ENCODE data around the gene DNMT3A.

The DNMT3A gene

DNA sequence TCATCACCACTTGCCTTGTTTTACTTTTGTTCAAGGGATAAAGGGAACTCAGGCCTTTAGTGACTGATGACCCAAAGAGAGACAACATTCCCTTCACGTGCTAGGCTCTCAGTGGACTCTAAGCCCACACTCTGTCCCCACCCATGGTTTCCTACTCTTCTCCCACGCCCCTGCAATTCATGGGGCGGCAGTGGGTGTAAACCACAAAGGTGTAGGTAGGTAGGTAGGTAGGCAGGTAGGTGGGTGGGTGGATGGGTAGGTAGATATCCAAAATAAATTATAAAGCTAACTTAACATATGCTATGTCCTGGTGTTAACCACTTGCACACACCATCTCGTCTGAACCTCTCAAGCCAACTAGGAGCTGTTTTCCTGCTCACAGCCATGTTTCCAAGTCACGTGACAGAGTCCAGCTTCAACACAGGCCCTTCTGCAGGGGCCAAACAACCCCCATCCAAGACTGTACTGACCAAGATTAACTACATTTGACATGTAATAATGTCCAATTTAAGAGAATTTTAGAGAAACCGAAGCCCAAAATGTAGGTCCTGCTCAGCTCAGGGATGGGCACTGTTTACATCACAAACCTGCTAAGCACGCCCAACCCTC is 33.7 kb downstream of the DNMT3A start:
- no peak for DNase-seq (ENCODE audit: low read depth in 1 of 2, low spot score in 1 of 2)

DNA sequence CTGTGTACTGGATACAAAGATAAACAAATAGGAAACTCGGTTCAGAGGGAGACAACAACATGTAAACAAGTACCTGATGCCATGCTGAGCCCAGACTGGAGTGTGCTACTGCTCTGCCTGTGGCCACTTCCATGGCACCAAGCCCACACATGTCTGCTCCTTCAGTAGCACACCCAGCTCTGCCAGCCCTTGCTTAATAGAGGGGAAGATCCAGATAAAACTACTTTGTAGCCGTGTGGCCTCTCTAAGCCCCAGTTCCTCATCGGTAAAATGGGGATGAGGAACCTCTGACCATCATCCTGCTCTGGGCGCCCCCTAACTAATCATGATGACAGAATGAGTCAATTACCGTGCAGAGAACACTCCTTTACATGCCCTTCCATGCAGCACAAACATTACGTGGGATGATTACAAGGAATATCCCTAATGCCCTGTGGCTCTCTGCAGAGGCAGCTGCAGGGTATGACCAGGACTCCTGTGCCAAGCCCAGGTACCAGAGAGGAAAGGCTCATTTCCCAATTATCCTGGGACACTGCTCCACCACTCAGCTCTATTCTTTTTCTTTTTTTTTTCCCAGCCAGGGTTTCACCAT is 34.9 kb downstream of the DNMT3A start:
- DNase-seq (ENCODE audit: low read depth in 1 of 2, low spot score in 1 of 2): no peak

DNA sequence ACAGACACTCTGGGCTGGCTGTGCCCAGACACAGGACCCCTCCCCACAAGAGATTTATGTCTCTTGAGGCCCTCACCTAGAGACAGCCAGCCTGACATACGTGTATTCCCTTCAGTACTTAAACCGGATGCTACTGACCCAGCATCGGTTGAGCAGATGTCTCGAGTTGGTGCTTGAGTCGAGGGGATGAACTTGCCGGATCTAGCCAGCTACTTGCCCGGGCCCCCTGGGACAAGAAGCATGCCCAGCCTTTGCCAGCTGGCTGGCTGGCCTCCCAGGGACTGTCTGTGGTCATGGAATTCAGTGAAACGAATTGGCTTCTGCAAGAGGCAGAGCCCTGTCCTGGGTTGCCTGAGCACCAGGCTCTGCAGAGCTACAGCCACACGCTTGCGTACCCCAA is 36.0 kb downstream of the DNMT3A start:
- no peak for DNase-seq (ENCODE audit: low read depth in 1 of 2, low spot score in 1 of 2)

DNA sequence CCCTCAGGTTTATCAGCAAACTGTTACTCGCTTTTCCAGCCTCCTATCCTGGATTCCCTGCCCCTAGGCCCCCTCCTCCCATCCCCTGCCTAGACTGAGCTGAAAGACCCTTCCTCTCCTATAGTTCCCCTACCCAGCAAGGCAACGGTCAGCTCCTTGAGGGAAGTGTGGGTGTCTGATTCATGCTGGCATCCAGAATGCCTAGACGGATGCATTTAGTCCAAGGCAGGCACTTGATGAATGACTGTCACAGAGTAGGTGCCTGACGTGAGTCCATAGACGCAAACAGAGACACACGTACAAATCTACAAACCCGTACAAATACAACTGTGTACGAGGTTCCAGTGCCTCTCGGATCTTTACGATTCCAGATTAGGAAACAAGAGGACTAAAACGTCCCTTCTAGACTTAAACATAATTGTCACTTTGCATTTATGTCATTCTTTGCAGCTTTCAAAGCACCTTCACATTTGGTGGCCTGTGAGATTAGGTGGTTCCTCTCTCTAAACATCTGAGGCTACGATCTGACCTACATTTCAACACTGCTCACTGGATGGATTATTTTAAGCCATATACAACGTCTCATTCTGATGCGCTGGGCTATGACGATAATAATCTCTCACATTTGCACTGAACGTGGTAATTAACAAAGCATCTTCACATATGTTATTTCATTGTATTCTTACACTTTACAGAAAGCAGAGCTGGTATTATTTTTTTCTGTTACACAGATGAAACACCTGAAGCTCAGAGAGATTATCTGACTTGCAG is 36.7 kb downstream of the DNMT3A start:
- DNase-seq (ENCODE audit: low read depth in 1 of 2, low spot score in 1 of 2): no peak

DNA sequence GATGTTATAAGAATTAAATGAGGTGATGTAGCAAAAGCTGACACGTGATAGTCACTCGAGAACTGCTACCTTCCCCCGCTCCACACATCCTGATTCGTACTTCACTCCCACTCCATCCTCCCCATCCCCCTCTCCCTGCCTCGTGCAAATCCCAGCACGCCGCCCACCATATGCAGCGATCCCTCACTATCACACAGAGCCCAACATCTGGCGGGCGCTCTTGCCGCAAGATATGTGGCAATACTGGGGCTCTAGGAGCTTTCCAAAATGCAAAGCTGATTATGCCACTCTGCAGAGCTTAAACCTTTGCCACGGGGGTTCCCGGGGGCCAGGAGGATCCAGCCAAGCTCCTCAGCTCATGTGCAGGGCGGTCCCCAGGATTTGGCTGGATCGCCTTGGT is 37.4 kb downstream of the DNMT3A start:
- no peak for DNase-seq (ENCODE audit: low read depth in 1 of 2, low spot score in 1 of 2)

DNA sequence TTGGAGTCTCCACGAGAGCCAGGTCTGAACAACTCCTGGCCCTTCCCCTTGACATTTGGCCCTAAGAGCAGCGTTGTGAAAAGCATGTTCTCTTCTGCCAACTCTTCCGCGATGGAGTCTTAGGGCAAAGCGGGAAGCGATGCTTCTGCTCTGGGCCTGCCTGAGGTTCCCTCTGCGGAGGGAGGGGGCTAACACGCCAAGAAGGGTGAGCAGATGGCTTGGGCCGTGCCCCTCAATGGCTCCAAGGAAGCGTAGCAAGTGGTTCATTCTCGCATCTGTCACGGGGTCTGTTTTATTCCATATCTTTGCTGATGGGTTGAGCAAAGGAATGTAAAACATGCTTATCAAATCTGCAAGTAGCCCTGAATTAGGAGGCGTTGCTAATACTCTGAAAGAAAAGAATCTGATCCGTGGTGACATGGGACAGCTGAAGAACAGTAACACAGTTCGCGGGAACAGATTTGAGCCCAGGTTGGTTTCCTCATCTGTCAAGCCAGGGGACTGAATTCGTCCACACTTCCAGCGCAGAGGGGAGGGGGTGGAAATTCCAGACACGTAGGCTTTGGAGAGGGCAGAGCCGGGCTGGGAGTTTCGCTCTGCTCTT is 38.0 kb downstream of the DNMT3A start:
- no peak for DNase-seq (ENCODE audit: low read depth in 1 of 2, low spot score in 1 of 2)

DNA sequence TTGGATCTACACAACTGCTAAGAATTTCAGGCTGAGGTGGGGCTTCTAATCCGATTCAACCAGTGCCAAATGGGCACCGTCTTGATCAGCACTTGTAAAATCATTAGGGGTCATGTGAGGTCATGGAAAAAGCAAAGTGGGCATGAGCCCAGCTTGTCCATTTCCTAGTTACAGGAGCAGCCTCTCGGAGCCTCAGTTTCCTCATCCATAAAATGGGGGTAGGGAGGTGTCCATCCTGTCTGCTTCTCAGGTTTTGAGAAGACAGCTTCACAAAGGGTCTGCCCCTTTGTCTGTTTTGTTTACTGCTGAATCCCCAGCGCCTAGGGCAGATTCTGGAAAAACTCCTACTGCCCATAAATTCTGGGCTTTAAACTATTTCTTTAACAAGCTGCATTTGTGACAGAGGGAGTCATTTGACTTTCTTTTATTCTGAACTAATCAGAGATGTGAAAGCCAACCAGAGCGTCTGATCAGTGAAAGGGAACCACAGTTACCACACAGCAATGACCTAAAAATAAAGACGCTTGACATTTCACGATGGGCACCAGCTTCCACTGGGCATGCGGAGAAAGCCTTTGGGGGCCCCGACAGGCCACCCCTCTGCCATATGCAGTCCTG is 38.9 kb downstream of the DNMT3A start:
- DNase-seq (ENCODE audit: low read depth in 1 of 2, low spot score in 1 of 2): no peak

DNA sequence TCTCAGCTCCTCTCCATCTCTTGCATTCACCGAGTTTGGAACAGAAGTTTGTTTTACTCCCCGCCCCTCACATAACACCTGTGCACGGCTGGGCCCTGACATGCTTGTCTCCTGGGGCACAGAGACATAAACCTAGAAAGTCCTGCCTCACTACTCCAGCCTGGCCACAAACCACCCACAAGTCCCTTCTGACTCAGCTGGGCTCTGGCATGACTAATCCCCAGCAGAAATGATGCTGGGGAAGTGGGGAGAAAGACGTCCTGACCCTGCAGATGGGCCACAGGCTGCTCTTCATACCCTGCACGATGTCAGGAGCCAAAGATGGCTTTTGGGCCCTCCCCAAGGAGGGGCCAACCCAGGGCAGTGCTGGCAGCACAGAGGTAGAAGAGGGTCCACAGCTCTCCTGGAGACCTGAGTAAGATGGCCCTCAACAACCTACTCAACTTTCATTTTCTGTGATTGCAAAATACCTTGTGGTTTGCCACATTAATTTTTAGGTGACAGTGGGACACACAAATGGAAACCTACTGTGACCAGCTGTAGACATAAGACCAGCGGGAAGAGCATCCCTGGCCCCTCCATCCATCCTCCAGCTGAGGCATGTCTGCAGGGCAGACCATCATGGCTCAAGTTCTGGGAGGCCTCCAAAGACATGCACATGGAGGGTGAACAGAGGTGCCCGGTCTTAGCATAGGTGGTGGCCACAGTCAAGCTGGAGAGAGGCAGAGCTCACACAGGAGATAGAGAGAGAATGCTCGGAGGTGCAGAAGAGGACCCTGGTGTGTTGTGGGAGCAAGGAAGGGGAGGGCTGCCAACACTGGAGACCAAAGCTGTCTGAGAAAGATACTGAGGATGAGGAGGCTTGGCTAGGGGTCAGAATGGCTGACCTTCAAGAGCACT is 40.0 kb downstream of the DNMT3A start:
- peak; percentile 29 to 31 for DNase-seq (ENCODE audit: low read depth in 1 of 2, low spot score in 1 of 2)

DNA sequence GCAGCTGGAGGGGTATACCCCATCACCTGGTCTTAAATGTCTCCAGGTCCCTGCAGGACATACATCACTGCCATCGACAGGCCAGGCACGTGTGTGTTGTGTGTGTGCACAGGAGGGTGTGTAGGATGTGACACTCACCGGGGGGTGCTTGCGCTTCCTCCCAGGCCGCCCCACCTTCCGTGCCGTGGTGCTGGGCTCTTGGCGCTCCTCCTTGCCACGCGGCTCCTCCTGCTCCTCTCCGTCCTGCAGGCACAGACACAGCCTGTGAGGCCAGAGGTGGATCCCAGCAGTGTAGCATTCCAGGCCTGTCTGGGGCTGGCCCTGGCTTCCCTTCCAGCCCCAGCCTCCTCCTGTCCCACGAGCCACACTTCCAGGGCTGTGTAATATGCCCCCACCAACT is 41.7 kb downstream of the DNMT3A start:
- no peak for DNase-seq (ENCODE audit: low read depth in 1 of 2, low spot score in 1 of 2)

DNA sequence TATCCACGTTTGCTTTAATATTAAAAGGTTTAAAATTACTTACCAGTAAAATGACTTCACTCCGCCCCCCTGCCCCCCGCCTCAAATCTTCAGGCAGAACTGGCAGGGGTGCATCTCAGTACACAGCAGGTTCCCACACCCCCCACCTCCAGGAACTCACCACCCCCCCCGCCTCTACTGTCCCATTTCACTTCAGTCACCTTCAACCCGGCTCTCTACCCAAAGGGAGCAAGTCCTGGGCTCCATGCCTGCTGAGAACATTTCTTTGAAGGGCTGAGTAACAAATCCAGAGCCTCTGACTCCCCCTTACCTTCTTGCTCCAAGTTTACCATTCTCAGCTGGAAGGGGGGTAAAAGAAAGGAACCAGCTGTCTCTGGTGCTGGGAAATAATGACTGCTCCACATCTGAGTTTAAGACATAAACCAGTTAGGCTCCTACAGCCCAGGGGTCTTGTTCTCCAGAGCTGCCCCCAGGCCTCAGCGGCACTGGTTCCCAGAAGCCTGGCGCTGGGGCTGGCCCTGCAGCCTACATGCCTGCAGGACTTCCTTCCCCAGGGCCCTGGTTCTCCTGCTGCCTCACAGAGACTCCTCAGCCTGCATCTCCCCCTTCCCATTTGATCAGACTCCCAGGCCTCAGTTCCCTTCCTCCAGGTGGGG is 42.8 kb downstream of the DNMT3A start:
- DNase-seq (ENCODE audit: low read depth in 1 of 2, low spot score in 1 of 2): no peak

DNA sequence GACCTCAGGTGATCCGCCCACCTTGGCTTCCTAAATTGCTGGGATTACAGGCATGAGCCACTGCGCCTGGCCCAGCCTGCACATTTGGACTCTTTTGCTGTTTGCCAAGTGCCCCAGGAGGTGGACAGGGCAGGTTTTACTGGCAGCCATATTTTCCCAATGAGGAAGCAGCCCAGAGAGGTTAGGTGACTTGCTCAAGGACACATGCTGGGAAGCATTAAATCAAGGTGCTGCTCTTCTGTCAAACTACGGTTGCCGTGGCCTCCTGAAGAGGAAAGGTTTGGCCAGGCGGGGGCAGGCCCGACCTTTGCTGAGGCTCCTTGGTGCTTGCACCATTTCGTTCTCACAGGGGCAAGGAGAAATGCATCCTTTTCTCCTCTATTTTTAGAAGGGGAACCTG is 44.0 kb downstream of the DNMT3A start:
- DNase-seq (ENCODE audit: low read depth in 1 of 2, low spot score in 1 of 2): no peak

DNA sequence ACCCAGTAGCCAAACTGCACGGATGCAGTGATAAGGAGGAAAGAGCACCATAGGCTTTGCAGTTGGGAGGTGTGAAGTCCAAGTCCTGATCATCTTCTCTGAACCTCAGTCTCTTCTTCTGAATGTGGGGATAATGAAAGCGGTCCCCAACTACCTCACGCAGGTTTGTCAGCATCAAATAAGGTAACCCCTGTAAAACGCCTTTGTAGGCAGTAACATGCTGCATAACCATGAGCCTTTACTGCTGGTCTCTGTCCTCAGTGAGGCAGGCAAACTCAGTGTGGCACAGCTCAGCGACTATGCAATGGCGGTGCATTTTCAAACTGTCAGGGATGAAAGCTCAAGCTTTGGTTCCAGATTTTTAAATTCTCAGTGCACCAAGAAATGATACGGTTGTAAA is 46.1 kb downstream of the DNMT3A start:
- no peak for DNase-seq (ENCODE audit: low read depth in 1 of 2, low spot score in 1 of 2)

DNA sequence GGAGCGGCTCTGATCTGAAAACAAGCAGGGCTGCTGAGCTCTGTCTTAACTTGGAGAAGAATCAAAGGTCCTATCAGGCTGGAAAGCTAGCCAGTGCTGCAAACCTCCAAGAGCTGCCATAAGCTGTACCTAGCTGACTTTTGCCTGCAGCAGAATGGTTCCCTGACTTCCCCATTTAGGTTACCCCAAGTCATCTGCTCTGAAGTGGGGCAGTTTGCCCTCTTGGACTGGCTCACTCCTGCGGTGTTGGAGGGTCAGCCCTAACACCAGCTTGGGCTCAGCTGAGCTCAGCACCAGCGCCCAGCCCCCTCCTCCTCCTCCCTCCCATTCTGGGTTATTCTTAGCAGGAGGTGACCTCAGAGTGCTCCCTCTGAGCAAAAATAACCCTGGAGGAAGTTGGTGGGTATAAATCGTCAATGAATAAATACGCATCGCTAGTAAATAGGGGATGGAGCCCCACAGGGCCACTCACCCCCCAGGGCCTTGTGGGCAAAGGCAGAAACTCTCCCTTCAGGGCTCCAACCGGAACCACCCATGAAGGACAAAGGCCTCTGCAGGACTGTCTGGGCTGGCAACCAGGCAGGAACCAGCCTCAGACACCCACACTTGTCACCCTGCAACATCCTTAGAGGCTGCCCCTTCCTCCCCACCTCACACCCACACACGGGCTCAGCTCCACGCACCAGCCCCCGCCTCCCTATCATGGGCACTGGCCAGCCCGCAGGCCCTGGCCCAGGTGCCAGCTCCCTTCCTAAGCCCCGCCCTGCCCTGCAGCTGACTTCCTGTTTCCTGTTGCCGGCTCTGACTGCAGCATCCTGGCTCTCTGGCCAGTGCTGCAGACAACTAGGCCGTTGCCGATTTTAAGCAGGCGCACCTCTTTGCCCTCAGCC is 46.9 kb downstream of the DNMT3A start:
- DNase-seq (ENCODE audit: low read depth in 1 of 2, low spot score in 1 of 2): peak; percentile 45 to 56

DNA sequence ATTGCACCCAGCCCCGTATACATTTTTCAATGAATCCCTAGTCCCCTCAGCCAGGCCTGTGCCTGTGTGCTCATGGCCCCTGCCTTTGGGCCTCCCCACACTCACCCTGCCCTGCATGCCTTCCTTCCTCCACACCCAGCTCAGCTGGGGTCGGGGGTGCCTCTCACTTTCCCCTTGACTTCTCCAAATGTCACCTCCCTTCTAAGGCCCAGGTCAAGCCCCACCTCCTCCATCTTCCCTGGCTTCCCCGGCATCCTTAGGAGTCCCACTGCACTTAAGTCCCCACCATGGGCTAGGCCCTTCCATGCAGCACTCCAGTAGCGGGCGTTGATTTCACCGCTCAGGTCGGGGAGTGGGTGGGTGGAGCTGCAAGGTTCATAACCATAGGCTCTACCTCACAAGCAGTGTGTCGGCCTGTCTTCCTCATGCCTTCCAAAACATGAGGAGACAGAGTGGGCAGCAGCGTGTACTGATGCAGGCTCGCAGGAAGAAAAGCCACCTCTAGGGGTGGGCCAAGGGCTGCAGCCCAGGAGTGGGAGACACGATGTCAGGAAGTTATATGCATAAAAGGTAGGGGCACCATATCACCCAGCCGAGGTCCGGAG is 47.7 kb downstream of the DNMT3A start:
- no peak for DNase-seq (ENCODE audit: low read depth in 1 of 2, low spot score in 1 of 2)

DNA sequence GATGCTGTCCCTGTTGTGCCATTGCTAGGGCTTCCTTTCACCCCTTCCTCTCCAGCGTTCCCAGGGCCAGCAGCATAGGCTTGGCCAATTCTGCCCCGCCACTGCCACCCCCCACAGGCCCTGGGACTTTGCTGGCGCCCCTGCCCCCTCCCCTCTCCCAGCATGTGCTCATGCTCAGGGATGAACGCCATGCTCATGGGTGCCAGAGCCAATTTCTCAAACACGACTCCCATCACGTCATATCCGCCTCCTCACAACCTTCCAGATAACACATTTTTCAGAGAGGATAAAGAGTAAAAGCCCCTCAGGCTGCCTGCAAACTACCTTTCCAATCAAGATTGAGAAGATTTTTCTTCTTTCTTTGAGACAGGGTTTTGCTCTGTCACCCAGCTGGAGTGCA is 48.6 kb downstream of the DNMT3A start:
- no peak for DNase-seq (ENCODE audit: low read depth in 1 of 2, low spot score in 1 of 2)

DNA sequence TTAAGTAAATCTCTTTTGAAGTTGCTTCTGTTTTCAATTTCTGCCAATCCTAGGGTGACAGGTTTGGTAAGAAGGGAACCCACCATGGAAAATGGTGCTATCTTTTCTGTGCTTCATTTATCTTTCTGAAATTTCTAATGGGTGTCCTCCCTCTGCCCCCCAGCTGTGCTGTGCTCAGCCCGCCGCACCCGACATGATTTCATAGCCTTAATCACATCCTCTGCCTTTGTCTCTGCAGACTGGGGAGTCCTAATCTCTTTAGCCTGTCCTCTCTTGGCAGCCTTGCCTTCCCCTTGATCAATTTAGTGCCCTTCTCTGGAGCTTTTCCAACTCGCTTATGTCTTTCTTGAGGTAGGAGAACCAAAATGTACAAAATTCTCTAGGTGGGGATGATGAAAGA is 49.3 kb downstream of the DNMT3A start:
- no peak for DNase-seq (ENCODE audit: low read depth in 1 of 2, low spot score in 1 of 2)

DNA sequence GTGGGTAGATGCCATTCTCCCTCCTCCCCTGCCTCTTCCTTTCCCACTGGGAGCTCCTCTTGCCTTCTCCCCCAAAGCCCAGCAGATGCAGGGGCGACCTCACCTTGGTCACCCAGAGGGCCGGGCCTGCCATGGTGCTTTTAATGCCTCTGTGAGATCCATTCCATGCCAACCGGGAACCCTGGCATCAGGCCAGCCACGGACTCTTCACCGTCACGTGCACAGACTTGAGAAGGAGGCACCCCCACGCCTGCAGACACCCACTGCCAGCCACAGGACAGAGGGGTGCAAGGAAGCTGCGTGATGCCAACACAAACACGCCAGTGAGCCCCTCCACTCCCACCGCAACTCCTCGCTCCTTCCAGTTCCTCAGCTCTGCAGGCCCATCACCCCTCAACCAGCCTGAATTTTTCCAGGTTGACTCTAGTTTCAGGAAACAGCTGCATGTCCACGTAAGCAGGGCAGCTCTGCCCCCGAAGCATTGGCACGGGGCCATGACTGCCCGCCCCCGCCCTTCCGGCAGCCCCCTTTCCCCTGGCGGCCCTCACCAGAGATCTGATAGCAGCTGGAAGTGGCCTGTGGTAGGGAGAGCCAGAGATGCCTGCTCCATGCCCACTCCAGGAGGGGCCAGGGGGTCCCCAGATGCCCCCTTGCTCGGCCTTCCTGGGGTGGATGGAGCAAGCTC is 50.8 kb downstream of the DNMT3A start:
- no peak for DNase-seq (ENCODE audit: low read depth in 1 of 2, low spot score in 1 of 2)

Measured in stimulated activated CD4-positive, alpha-beta T cell treated with anti-CD3 and anti-CD28 coated beads, Interleukin-15, amount 100 ng/mL, for 1 hour (primary cell).